Measurements from ENCODE around the gene GUK1.

Gene GUK1

GRCh38 chr1:228131766-228132165 is 8.3 kb upstream of the GUK1 start:
- no peak for DNase-seq (ENCODE audit: low spot score)

GRCh38 chr1:228134591-228134990 is 5.5 kb upstream of the GUK1 start:
- DNase-seq (ENCODE audit: low spot score) = no peak

- no peak for DNase-seq (ENCODE audit: low spot score)
Measured at GRCh38 chr1:228136901-228137300, 3.2 kb upstream of the GUK1 start.

GRCh38 chr1:228139406-228139930 is 611 bp upstream of the GUK1 start:
- no peak for DNase-seq (ENCODE audit: low spot score)

- no peak for DNase-seq (ENCODE audit: low spot score)
Measured at GRCh38 chr1:228140724-228141225, 696 bp downstream of the GUK1 start.

- peak; percentile 17 for DNase-seq (ENCODE audit: low spot score)
Measured at GRCh38 chr1:228141226-228142044, 1.4 kb downstream of the GUK1 start.

GRCh38 chr1:228142155-228142691 is 2.1 kb downstream of the GUK1 start:
- no peak for DNase-seq (ENCODE audit: low spot score)

GRCh38 chr1:228142701-228143136 is 2.6 kb downstream of the GUK1 start:
- DNase-seq (ENCODE audit: low spot score) = no peak

GRCh38 chr1:228143480-228144192 is 3.6 kb downstream of the GUK1 start:
- DNase-seq (ENCODE audit: low spot score) = peak; percentile 9

GRCh38 chr1:228144193-228144992 is 4.3 kb downstream of the GUK1 start:
- peak; percentile 10 for DNase-seq (ENCODE audit: low spot score)

GRCh38 chr1:228144993-228145343 is 4.9 kb downstream of the GUK1 start:
- DNase-seq (ENCODE audit: low spot score) = peak; percentile 7

GRCh38 chr1:228145463-228146416 is 5.7 kb downstream of the GUK1 start:
- peak; percentile 7 for DNase-seq (ENCODE audit: low spot score)

GRCh38 chr1:228146417-228147150 is 6.5 kb downstream of the GUK1 start:
- DNase-seq (ENCODE audit: low spot score) = peak; percentile 5

- peak; percentile 8 for DNase-seq (ENCODE audit: low spot score)
Measured at GRCh38 chr1:228147151-228147693, 7.1 kb downstream of the GUK1 start.

GRCh38 chr1:228147768-228148167 is 7.7 kb downstream of the GUK1 start:
- peak; percentile 16 for DNase-seq (ENCODE audit: low spot score)

- peak; percentile 12 for DNase-seq (ENCODE audit: low spot score)
Measured at GRCh38 chr1:228148196-228148861, 8.2 kb downstream of the GUK1 start.

- no peak for DNase-seq (ENCODE audit: low spot score)
Measured at GRCh38 chr1:228148935-228149405, 8.9 kb downstream of the GUK1 start.

- DNase-seq (ENCODE audit: low spot score) = no peak
Measured at GRCh38 chr1:228149406-228150119, 9.5 kb downstream of the GUK1 start, which contains the start of gene GJC2. Gene GJC2 (plus strand): TSS chr1:228149930. CDS start chr1:228157759, 7,829 bp downstream.
